ENCODE data around the gene SLC1A1. TPM values are rescaled to one million over a fixed set of nuclear protein-coding genes. Genes with fewer than 3 reads are reported as not detected.

Gene SLC1A1
- total and polyA plus RNA-seq, 2 experiments from 2014 or later = 34.6 to 47.6 TPM

DNA sequence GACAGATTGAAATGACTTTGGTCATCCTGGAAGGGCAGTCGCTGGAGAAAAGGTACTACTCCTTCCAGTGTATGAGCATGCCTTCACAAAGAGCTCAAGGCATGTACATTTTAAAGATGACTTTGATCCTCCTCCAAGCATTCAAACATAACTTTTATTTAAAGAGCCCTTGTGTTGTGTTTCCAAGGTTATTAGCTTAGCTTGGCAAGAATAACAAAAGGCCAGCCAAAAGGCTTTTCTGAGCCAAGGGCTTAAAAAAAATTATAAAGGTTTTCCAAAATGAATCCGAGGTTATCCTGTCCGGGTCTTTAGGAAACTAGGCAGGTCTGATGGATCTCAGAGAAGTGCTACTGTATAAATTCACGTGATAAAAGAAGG, 100.8 kb downstream of the SLC1A1 start:
- Histone ChIP-seq H3K27ac (no peak overlapping the region), H3F3A (ENCODE audit: insufficient read depth) (no peaks in the 10 kb centered on the region)

DNA sequence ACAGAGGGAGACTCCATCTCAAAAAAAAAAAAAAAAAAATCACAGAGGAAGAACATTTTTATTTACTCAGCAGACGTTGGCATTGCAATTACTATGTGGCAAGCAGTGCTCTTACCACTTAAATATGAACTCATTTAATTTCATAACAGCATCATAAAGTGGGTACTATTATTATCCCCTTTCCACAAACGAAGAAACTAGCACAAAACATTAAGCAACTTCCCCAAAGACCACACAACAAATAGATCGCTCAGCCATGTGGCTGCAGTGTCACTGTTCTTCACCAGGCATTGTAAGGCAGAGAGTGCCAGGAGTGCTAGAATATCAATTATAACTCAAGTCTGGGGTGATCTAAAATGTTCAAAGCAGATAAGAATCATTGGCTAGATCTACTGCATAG, 102.0 kb downstream of the SLC1A1 start:
- WGBS, 2 experiments (ENCODE audit: low coverage in 1 of 2, low lambda C conversion rate in 2 of 2, missing lambda C conversion rate in 2 of 2) = 61 to 67% methylated on average over 3 of the region's 3 CpGs
- Histone ChIP-seq H3K4me1 (ENCODE audit: insufficient read depth) (peaks cover 9% of the 10 kb centered on the region; the same call in 1 of the 2 replicates), H3K9ac (no peak overlapping the region), H3K4me3 (no peak overlapping the region), H3K4me2 (ENCODE audit: unreplicated experiment) (no peak overlapping the region), H3K27ac (no peak overlapping the region), H4K20me1 (ENCODE audit: insufficient read depth) (no peaks in the 10 kb centered on the region), H3K27me3 (replicated peaks; ENCODE audit: insufficient read depth) (no peaks in the 10 kb centered on the region), H3K79me2 (ENCODE audit: insufficient read depth) (no peaks in the 10 kb centered on the region), H3K36me3 (ENCODE audit: low read depth) (no peaks in the 10 kb centered on the region), H2AFZ (no peak overlapping the region), H3K9me2 (ENCODE audit: insufficient read depth) (no peaks in the 10 kb centered on the region), H3F3A (ENCODE audit: insufficient read depth) (no peaks in the 10 kb centered on the region), H3K9me3 (ENCODE audit: low read depth) (no peaks in the 10 kb centered on the region)
- TF ChIP-seq EZH2phosphoT487 (IDR thresholded peaks at IDR 0.05; ENCODE audit: insufficient read depth, low read depth) = no peak
- no peak for TF ChIP-seq EZH2 (IDR thresholded peaks at IDR 0.05; ENCODE audit: insufficient read depth, poor library complexity, severe bottlenecking)
- no peak for DNase-seq
- in situ Hi-C loops (cut with MboI) = no loop called here

More for the DNA sequence above, 100.8 kb downstream of the SLC1A1 start:
- peak; percentile 7 for DNase-seq
- H3K9ac ChIP-seq = no peak overlapping the region
- in situ Hi-C loops (cut with MboI) = no loop called here
- TF ChIP-seq EZH2 (IDR thresholded peaks at IDR 0.05; ENCODE audit: insufficient read depth, poor library complexity, severe bottlenecking) (no peak), EZH2phosphoT487 (IDR thresholded peaks at IDR 0.05; ENCODE audit: insufficient read depth, low read depth) (no peak)
- H3K9me2 ChIP-seq (ENCODE audit: insufficient read depth) = no peaks in the 10 kb centered on the region
- no peak overlapping the region for H3K4me2 ChIP-seq (ENCODE audit: unreplicated experiment)
- H3K27me3 ChIP-seq (replicated peaks; ENCODE audit: insufficient read depth) = no peaks in the 10 kb centered on the region
- H3K36me3 ChIP-seq (ENCODE audit: low read depth) = 0 out of 2 replicates have a peak, but pooled peaks cover 5% of the 10 kb centered on the region
- H2AFZ ChIP-seq = no peak overlapping the region
- no peaks in the 10 kb centered on the region for H3K9me3 ChIP-seq (ENCODE audit: low read depth)
- no peak overlapping the region for H3K4me3 ChIP-seq
- no peaks in the 10 kb centered on the region for H4K20me1 ChIP-seq (ENCODE audit: insufficient read depth)
- WGBS, 2 experiments (ENCODE audit: low coverage in 1 of 2, low lambda C conversion rate in 2 of 2, missing lambda C conversion rate in 2 of 2) = 52 to 55% methylated on average over 4 of the region's 4 CpGs
- H3K4me1 ChIP-seq (ENCODE audit: insufficient read depth) = peaks cover 9% of the 10 kb centered on the region; the same call in 1 of the 2 replicates
- no peaks in the 10 kb centered on the region for H3K79me2 ChIP-seq (ENCODE audit: insufficient read depth)

GRCh38 chr9:4592886-4593285, 102.6 kb downstream of the SLC1A1 start:
- Histone ChIP-seq H3K4me1 (ENCODE audit: insufficient read depth) (peaks cover 9% of the 10 kb centered on the region; the same call in 1 of the 2 replicates), H3F3A (ENCODE audit: insufficient read depth) (no peaks in the 10 kb centered on the region), H2AFZ (no peak overlapping the region), H3K4me3 (no peak overlapping the region), H3K9me2 (ENCODE audit: insufficient read depth) (no peaks in the 10 kb centered on the region), H3K4me2 (ENCODE audit: unreplicated experiment) (no peak overlapping the region), H3K27me3 (replicated peaks; ENCODE audit: insufficient read depth) (no peaks in the 10 kb centered on the region), H3K9ac (no peak overlapping the region), H3K79me2 (ENCODE audit: insufficient read depth) (no peaks in the 10 kb centered on the region), H3K27ac (no peak overlapping the region), H4K20me1 (ENCODE audit: insufficient read depth) (no peaks in the 10 kb centered on the region), H3K9me3 (ENCODE audit: low read depth) (no peaks in the 10 kb centered on the region), H3K36me3 (ENCODE audit: low read depth) (no peaks in the 10 kb centered on the region)
- no peak for DNase-seq
- in situ Hi-C loops (cut with MboI) = no loop called here
- WGBS, 2 experiments (ENCODE audit: low coverage in 1 of 2, low lambda C conversion rate in 2 of 2, missing lambda C conversion rate in 2 of 2) = 78 to 96% methylated on average over 1 of the region's 1 CpG
- TF ChIP-seq EZH2phosphoT487 (IDR thresholded peaks at IDR 0.05; ENCODE audit: insufficient read depth, low read depth) (no peak), EZH2 (IDR thresholded peaks at IDR 0.05; ENCODE audit: insufficient read depth, poor library complexity, severe bottlenecking) (no peak)

DNA sequence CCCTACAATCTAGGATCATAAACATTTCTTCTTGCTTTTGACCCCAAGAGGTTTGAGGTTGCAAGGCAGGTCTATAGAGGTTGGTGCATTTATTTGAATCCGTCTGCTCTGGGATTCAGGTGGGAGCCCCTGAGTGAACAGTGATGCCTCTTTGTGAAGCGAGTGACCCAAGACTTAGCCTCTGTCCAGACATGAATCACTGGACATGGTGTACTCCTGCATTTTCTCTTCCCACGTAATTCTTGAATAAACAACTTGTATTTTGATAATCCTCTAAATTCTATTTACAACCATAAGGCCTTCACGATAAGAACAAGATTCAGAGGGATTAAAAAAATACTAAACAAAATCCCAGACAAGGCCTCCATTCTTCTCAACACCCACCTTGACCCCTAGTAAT, 104.3 kb downstream of the SLC1A1 start:
- H3K4me3 ChIP-seq = no peak overlapping the region
- H3K27me3 ChIP-seq (replicated peaks; ENCODE audit: insufficient read depth) = no peaks in the 10 kb centered on the region
- no peaks in the 10 kb centered on the region for H3K9me3 ChIP-seq (ENCODE audit: low read depth)
- no peaks in the 10 kb centered on the region for H3F3A ChIP-seq (ENCODE audit: insufficient read depth)
- H3K79me2 ChIP-seq (ENCODE audit: insufficient read depth) = no peaks in the 10 kb centered on the region
- H4K20me1 ChIP-seq (ENCODE audit: insufficient read depth) = no peaks in the 10 kb centered on the region
- no peak overlapping the region for H3K9ac ChIP-seq
- no peaks in the 10 kb centered on the region for H3K36me3 ChIP-seq (ENCODE audit: low read depth)
- peaks cover 9% of the 10 kb centered on the region; the same call in 1 of the 2 replicates for H3K4me1 ChIP-seq (ENCODE audit: insufficient read depth)
- in situ Hi-C loops (cut with MboI) = no loop called here
- 86 to 89% methylated on average over 4 of the region's 4 CpGs for WGBS, 2 experiments (ENCODE audit: low coverage in 1 of 2, low lambda C conversion rate in 2 of 2, missing lambda C conversion rate in 2 of 2)
- H3K4me2 ChIP-seq (ENCODE audit: unreplicated experiment) = no peak overlapping the region
- H3K9me2 ChIP-seq (ENCODE audit: insufficient read depth) = no peaks in the 10 kb centered on the region
- no peak overlapping the region for H3K27ac ChIP-seq
- H2AFZ ChIP-seq = no peak overlapping the region
- TF ChIP-seq EZH2 (IDR thresholded peaks at IDR 0.05; ENCODE audit: insufficient read depth, poor library complexity, severe bottlenecking) (no peak), EZH2phosphoT487 (IDR thresholded peaks at IDR 0.05; ENCODE audit: insufficient read depth, low read depth) (no peak)
- no peak for DNase-seq

GRCh38 chr9:4594994-4595393, 104.7 kb downstream of the SLC1A1 start:
- no peak overlapping the region for H3K27ac ChIP-seq
- no peak overlapping the region for H3K9ac ChIP-seq
- H3K79me2 ChIP-seq (ENCODE audit: insufficient read depth) = no peaks in the 10 kb centered on the region
- no peaks in the 10 kb centered on the region for H3K9me3 ChIP-seq (ENCODE audit: low read depth)
- no peaks in the 10 kb centered on the region for H3K36me3 ChIP-seq (ENCODE audit: low read depth)
- in situ Hi-C loops (cut with MboI) = no loop called here
- peaks cover 9% of the 10 kb centered on the region; the same call in 1 of the 2 replicates for H3K4me1 ChIP-seq (ENCODE audit: insufficient read depth)
- DNase-seq = no peak
- H2AFZ ChIP-seq = no peak overlapping the region
- 83 to 85% methylated on average over 2 of the region's 2 CpGs for WGBS, 2 experiments (ENCODE audit: low coverage in 1 of 2, low lambda C conversion rate in 2 of 2, missing lambda C conversion rate in 2 of 2)
- H4K20me1 ChIP-seq (ENCODE audit: insufficient read depth) = no peaks in the 10 kb centered on the region
- no peaks in the 10 kb centered on the region for H3F3A ChIP-seq (ENCODE audit: insufficient read depth)
- H3K27me3 ChIP-seq (replicated peaks; ENCODE audit: insufficient read depth) = no peaks in the 10 kb centered on the region
- H3K4me3 ChIP-seq = no peak overlapping the region
- no peak for TF ChIP-seq EZH2phosphoT487 (IDR thresholded peaks at IDR 0.05; ENCODE audit: insufficient read depth, low read depth)
- no peak for TF ChIP-seq EZH2 (IDR thresholded peaks at IDR 0.05; ENCODE audit: insufficient read depth, poor library complexity, severe bottlenecking)
- no peak overlapping the region for H3K4me2 ChIP-seq (ENCODE audit: unreplicated experiment)
- H3K9me2 ChIP-seq (ENCODE audit: insufficient read depth) = no peaks in the 10 kb centered on the region

All from GM23248 (cell line).